ENCODE measurements around the gene SLC11A2.

Gene SLC11A2

DNA sequence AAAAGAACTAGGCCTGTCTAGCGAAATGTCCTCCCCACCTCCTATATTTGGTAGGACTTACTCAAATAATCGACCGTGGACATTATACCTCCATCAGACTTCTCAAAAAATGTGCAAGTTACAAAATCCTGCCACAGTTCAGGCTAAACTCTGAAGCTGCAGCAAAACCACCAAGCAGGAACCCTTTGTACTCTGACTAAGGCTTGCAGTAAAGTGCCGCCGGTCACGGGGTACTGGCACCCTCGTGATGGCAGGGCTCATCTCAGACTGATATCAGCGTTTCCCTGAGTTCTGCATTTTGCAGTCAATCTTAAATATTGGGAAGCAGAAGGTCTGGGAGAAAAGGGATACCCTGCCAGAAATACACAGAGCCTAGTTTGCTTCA lies 17.1 kb downstream of the SLC11A2 start:
- H3K27me3 ChIP-seq (ENCODE audit: control insufficient read depth in 1 of 2, insufficient read depth in 2 of 2, low read length in 2 of 2): no peaks in the 10 kb centered on the region
- H3K27ac ChIP-seq (ENCODE audit: low read depth, low read length): no peak overlapping the region
- no peak overlapping the region for H3K9ac ChIP-seq (ENCODE audit: low read length)
- H3K9me3 ChIP-seq (ENCODE audit: low read length): no peaks in the 10 kb centered on the region
- H3K36me3 ChIP-seq (ENCODE audit: insufficient read depth, low read length): peaks cover 27% of the 10 kb centered on the region
- no peaks in the 10 kb centered on the region for H3K4me1 ChIP-seq (ENCODE audit: insufficient read depth, low read length)
- H3K4me3 ChIP-seq (ENCODE audit: low read depth in 1 of 2, low read length in 2 of 2): no peak overlapping the region

DNA sequence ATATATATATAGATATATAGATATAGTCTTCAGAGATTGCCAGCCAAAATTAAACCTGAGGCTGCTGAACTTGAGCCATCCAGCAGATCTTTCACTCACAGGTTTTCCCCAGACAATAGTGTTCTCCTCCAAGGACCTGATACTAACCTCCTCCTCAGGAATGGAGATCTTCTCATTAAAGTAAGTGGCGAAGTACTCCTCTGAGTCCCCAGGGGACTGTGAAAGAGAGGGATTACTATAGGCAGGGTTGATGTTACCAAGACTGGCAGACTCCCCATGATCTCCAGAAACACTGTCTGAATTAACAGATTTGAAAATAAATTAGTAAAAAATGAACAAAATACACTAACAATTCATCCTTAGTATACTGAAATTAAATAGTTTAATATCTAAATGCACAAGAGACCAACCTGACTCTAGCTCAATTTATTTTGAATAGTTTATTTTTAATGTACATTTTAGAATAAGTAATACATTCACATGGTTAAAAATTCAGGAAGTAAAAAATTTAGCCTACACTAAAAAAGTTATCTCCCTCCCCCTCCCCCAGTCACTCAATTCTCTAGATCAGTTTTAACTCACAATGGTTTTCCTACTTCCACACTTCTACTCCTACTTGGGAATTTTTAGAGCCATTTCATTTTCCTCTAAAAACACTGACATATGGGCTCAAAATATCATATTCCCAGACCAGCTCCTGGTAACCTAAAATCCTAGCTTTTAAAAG lies 17.7 kb downstream of the SLC11A2 start:
- Histone ChIP-seq H3K27ac (ENCODE audit: low read depth, low read length) (no peak overlapping the region), H3K36me3 (ENCODE audit: insufficient read depth, low read length) (peaks cover 27% of the 10 kb centered on the region), H3K9me3 (ENCODE audit: low read length) (no peaks in the 10 kb centered on the region), H3K4me3 (ENCODE audit: low read depth in 1 of 2, low read length in 2 of 2) (no peak overlapping the region), H3K27me3 (ENCODE audit: control insufficient read depth in 1 of 2, insufficient read depth in 2 of 2, low read length in 2 of 2) (no peaks in the 10 kb centered on the region), H3K4me1 (ENCODE audit: insufficient read depth, low read length) (no peaks in the 10 kb centered on the region), H3K9ac (ENCODE audit: low read length) (no peak overlapping the region)

DNA sequence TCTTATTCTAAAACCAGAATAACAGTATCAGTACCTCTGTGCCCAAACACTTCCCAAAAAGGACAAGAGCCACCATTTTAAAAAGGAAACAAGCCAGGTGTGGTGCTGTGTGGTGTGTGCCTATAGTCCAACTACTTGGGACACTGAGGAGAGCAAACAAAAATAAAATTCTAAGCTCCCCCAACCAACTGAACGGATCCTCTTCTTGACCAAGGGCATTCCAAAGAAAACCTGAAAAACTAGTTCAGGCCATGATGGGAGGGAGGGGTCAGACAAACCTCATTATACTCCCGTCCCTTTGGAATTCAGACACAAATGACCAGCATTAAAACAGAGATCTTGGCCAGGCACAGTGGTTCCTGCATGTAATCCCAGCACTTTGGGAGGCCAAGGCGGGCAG lies 20.5 kb downstream of the SLC11A2 start:
- Histone ChIP-seq H3K36me3 (ENCODE audit: insufficient read depth, low read length) (peaks cover 27% of the 10 kb centered on the region), H3K27ac (ENCODE audit: low read depth, low read length) (no peak overlapping the region), H3K4me1 (ENCODE audit: insufficient read depth, low read length) (no peaks in the 10 kb centered on the region)

DNA sequence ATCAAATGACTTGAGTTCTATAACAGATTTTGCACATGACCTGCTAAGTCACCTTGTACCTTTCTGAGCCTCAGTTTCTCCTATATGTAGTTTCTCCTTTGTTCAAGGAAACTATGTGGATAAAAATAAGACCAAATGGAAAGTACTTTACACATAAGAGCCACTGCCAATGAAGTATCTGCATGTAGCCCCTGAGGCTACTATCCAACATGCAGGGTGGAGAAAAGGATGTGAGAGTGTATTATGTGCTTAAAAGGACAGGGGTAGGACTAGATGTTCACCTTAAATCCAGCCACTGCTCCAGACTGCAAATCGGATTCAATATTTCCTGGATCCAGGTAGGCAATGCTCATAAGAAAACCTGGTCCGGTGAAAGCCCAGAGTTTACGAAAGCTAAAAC lies 21.2 kb downstream of the SLC11A2 start:
- peaks cover 34% of the 10 kb centered on the region for H3K36me3 ChIP-seq (ENCODE audit: insufficient read depth, low read length)
- H3K9me3 ChIP-seq (ENCODE audit: low read length): no peaks in the 10 kb centered on the region
- H3K27ac ChIP-seq (ENCODE audit: low read depth, low read length): no peak overlapping the region
- H3K9ac ChIP-seq (ENCODE audit: low read length): no peak overlapping the region
- H3K27me3 ChIP-seq (ENCODE audit: control insufficient read depth in 1 of 2, insufficient read depth in 2 of 2, low read length in 2 of 2): no peaks in the 10 kb centered on the region
- H3K4me1 ChIP-seq (ENCODE audit: insufficient read depth, low read length): no peaks in the 10 kb centered on the region
- H3K4me3 ChIP-seq (ENCODE audit: low read depth in 1 of 2, low read length in 2 of 2): no peak overlapping the region

More for the DNA sequence above, 20.5 kb downstream of the SLC11A2 start:
- Histone ChIP-seq H3K9ac (ENCODE audit: low read length) (no peak overlapping the region), H3K9me3 (ENCODE audit: low read length) (no peaks in the 10 kb centered on the region), H3K4me3 (ENCODE audit: low read depth in 1 of 2, low read length in 2 of 2) (no peak overlapping the region), H3K27me3 (ENCODE audit: control insufficient read depth in 1 of 2, insufficient read depth in 2 of 2, low read length in 2 of 2) (no peaks in the 10 kb centered on the region)

DNA sequence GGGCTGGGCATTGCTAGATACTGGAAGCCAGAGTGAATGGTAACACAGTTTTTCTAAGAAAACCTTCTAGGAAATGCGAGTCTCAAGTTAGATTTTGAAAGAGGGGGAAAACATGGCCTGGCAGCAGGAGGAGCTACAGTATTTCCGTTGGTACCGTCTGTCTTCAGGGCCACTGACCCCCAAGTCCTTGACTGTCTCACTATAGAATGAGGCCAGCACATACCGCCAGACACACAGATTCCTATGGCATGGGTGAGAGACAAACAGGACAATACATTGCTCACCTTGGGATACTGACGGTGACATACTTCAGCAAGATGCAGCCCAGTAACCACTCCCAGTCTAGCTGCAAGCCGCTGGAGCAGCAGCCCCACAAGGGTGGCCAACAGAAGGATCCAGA lies 21.7 kb downstream of the SLC11A2 start:
- Histone ChIP-seq H3K9ac (ENCODE audit: low read length) (no peak overlapping the region), H3K9me3 (ENCODE audit: low read length) (no peaks in the 10 kb centered on the region), H3K4me1 (ENCODE audit: insufficient read depth, low read length) (no peaks in the 10 kb centered on the region), H3K36me3 (ENCODE audit: insufficient read depth, low read length) (peaks cover 35% of the 10 kb centered on the region), H3K4me3 (ENCODE audit: low read depth in 1 of 2, low read length in 2 of 2) (no peak overlapping the region), H3K27ac (ENCODE audit: low read depth, low read length) (no peak overlapping the region), H3K27me3 (ENCODE audit: control insufficient read depth in 1 of 2, insufficient read depth in 2 of 2, low read length in 2 of 2) (no peaks in the 10 kb centered on the region)

DNA sequence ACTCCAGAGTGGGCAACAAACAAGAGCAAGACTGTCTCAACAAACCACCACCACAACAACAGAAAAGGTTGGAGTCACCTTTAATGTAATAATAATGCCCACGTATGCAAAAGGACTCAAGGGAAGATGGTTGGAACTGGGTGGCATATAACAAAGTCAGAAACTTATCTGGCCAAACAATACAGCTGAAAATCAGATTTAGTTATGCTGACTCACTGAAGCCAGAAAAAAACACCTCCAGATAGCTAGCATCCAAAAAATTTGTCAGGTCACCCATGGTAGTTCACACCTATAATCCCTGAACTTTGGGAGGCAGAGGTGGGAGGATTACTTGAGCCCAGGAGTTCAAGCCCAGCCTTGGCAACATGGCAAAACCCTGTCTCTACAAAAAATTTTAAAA lies 24.4 kb downstream of the SLC11A2 start:
- Histone ChIP-seq H3K4me1 (ENCODE audit: insufficient read depth, low read length) (no peaks in the 10 kb centered on the region), H3K36me3 (ENCODE audit: insufficient read depth, low read length) (peaks cover 38% of the 10 kb centered on the region)

DNA sequence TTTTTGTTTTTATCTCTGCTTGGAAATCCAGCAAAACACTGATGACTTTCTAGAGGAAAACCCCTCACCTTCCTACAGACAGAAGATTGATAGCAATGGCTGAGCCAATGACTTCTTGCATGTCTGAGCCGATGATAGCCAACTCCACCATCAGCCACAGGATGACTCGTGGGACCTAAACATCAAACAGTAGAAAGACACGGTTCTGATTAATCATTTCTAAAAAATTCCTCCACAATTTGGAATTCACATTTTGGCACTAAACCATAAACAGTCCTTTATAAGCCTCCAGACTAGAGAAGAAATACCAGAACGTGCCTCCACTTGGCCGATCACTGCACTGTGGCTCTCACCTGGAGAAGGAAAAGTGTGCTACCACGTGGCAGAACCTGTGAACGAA lies 25.9 kb downstream of the SLC11A2 start:
- H3K36me3 ChIP-seq (ENCODE audit: insufficient read depth, low read length): peaks cover 42% of the 10 kb centered on the region
- no peaks in the 10 kb centered on the region for H3K9me3 ChIP-seq (ENCODE audit: low read length)

More for the DNA sequence above, 24.4 kb downstream of the SLC11A2 start:
- no peak overlapping the region for H3K9ac ChIP-seq (ENCODE audit: low read length)
- no peaks in the 10 kb centered on the region for H3K27me3 ChIP-seq (ENCODE audit: control insufficient read depth in 1 of 2, insufficient read depth in 2 of 2, low read length in 2 of 2)
- H3K4me3 ChIP-seq (ENCODE audit: low read depth in 1 of 2, low read length in 2 of 2): no peak overlapping the region
- no peak overlapping the region for H3K27ac ChIP-seq (ENCODE audit: low read depth, low read length)
- H3K9me3 ChIP-seq (ENCODE audit: low read length): no peaks in the 10 kb centered on the region

DNA sequence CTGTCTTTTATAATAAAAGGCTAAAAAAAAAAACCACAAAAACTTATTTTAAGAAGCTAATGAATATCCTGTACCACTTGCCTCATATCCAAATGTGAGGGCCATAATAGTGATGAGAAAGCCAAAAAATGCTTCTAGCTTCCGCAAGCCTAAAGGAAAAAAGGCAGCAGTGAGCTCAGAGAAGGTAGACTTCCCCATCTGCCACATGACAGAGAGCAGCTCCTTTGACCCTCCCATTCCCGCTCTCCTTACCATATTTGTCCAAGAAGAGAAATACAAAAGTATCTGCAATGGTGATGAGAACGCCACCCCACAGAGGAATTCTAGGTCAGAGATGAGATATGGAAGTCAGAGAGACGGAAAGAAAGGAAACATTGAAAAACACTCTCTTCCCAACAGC lies 27.1 kb downstream of the SLC11A2 start:
- no peak overlapping the region for H3K4me3 ChIP-seq (ENCODE audit: low read depth in 1 of 2, low read length in 2 of 2)
- H3K36me3 ChIP-seq (ENCODE audit: insufficient read depth, low read length): peaks cover 43% of the 10 kb centered on the region
- no peak overlapping the region for H3K27ac ChIP-seq (ENCODE audit: low read depth, low read length)
- no peaks in the 10 kb centered on the region for H3K4me1 ChIP-seq (ENCODE audit: insufficient read depth, low read length)
- H3K9ac ChIP-seq (ENCODE audit: low read length): no peak overlapping the region
- H3K27me3 ChIP-seq (ENCODE audit: control insufficient read depth in 1 of 2, insufficient read depth in 2 of 2, low read length in 2 of 2): no peaks in the 10 kb centered on the region
- H3K9me3 ChIP-seq (ENCODE audit: low read length): no peaks in the 10 kb centered on the region

More for the DNA sequence above, 25.9 kb downstream of the SLC11A2 start:
- Histone ChIP-seq H3K27me3 (ENCODE audit: control insufficient read depth in 1 of 2, insufficient read depth in 2 of 2, low read length in 2 of 2) (no peaks in the 10 kb centered on the region), H3K27ac (ENCODE audit: low read depth, low read length) (no peak overlapping the region), H3K4me3 (ENCODE audit: low read depth in 1 of 2, low read length in 2 of 2) (no peak overlapping the region), H3K9ac (ENCODE audit: low read length) (no peak overlapping the region), H3K4me1 (ENCODE audit: insufficient read depth, low read length) (no peaks in the 10 kb centered on the region)

DNA sequence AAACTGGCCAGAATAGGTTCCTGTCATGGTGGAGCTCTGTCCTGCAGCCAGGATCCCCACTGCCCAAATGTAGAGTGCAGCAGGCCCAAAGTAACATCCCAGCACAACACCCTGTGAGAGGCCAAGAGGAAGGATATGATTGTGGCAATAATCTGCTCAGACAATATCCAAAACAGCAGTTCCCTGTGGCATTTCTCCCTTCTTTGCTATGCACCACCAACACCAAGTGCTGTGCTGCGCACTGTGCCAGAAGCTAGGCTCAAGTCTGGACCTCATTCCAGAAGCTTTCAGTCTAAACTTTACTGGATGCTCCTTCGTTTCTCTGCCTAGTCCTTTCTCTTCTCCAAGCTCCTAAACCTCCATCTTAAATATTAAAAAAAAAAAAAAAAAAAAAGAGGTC lies 33.4 kb downstream of the SLC11A2 start:
- no peak overlapping the region for H3K9ac ChIP-seq (ENCODE audit: low read length)
- no peaks in the 10 kb centered on the region for H3K4me1 ChIP-seq (ENCODE audit: insufficient read depth, low read length)
- H3K9me3 ChIP-seq (ENCODE audit: low read length): no peaks in the 10 kb centered on the region
- no peak overlapping the region for H3K4me3 ChIP-seq (ENCODE audit: low read depth in 1 of 2, low read length in 2 of 2)
- H3K36me3 ChIP-seq (ENCODE audit: insufficient read depth, low read length): peaks cover 65% of the 10 kb centered on the region
- no peak overlapping the region for H3K27ac ChIP-seq (ENCODE audit: low read depth, low read length)
- no peaks in the 10 kb centered on the region for H3K27me3 ChIP-seq (ENCODE audit: control insufficient read depth in 1 of 2, insufficient read depth in 2 of 2, low read length in 2 of 2)

DNA sequence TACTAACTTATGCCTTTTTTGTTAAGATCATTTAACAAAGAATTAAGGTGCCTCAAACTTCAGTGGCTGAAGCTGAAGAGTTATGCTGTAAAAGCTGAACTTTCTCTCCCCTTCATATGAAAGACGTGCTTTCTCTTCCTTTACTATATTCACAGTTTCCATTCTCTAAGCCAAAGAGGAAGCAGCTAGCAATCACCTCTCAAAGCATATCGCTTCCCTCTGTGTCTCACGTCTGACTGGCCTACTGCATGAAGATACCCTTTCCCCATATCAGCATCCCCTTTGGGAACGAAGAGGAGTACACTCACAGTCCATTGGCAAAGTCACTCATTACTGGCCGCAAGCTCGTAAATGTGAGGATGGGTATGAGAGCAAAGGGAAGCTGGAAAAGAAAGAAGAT lies 34.9 kb downstream of the SLC11A2 start:
- peaks cover 10% of the 10 kb centered on the region for H3K4me1 ChIP-seq (ENCODE audit: insufficient read depth, low read length)
- H3K36me3 ChIP-seq (ENCODE audit: insufficient read depth, low read length): peaks cover 56% of the 10 kb centered on the region
- no peaks in the 10 kb centered on the region for H3K9me3 ChIP-seq (ENCODE audit: low read length)
- no peak overlapping the region for H3K27ac ChIP-seq (ENCODE audit: low read depth, low read length)
- H3K9ac ChIP-seq (ENCODE audit: low read length): no peak overlapping the region
- H3K4me3 ChIP-seq (ENCODE audit: low read depth in 1 of 2, low read length in 2 of 2): no peak overlapping the region
- H3K27me3 ChIP-seq (ENCODE audit: control insufficient read depth in 1 of 2, insufficient read depth in 2 of 2, low read length in 2 of 2): no peaks in the 10 kb centered on the region

DNA sequence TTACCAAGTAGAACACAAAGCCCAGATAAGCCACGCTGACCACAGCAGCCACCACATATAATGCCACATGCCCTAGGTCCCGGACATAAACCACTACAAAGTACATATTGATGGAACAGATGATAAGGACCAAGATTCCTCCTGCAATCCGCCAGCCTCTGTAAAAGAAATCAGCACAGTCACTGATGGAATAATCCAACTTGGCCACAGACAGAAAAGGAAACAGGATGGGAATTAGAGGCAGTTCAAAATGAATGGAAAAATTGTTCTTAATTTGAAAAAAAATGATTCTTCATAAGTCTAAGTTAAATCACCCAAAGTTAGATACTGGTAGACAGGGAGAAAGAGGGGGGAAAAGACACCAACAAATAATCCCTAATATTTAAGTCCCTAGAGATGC lies 35.4 kb downstream of the SLC11A2 start:
- H3K27me3 ChIP-seq (ENCODE audit: control insufficient read depth in 1 of 2, insufficient read depth in 2 of 2, low read length in 2 of 2): no peaks in the 10 kb centered on the region
- peaks cover 15% of the 10 kb centered on the region for H3K4me1 ChIP-seq (ENCODE audit: insufficient read depth, low read length)
- H3K27ac ChIP-seq (ENCODE audit: low read depth, low read length): no peak overlapping the region
- peaks cover 52% of the 10 kb centered on the region for H3K36me3 ChIP-seq (ENCODE audit: insufficient read depth, low read length)
- no peaks in the 10 kb centered on the region for H3K9me3 ChIP-seq (ENCODE audit: low read length)
- no peak overlapping the region for H3K4me3 ChIP-seq (ENCODE audit: low read depth in 1 of 2, low read length in 2 of 2)
- H3K9ac ChIP-seq (ENCODE audit: low read length): no peak overlapping the region

DNA sequence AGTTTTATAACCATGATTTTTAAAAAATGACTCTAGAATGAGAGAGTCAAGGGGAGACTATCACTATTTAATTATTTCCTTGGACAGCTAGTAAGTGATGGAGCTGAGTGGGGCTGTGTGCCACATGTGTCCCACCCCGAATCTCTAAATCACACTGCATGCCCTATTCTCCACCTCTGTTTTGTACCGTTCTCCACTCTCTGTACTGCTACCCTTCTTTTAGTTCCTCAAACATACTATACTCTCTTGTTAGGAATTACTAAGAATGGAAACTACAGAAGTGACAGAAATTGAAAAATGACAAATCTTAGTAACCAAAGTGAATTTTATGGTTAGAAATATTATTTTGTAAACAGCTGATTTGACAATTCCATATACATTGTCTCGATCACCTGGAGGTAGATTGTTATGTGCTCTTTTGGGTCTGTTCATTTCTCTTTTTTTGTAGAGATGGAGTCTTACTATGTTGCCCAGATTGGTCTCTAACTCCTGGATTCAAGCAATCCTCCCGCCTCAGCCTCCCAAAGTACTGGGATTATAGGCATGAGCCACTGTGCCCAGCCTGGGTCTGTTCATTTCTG lies 35.9 kb downstream of the SLC11A2 start:
- Histone ChIP-seq H3K9me3 (ENCODE audit: low read length) (no peaks in the 10 kb centered on the region), H3K36me3 (ENCODE audit: insufficient read depth, low read length) (peaks cover 46% of the 10 kb centered on the region), H3K27ac (ENCODE audit: low read depth, low read length) (no peak overlapping the region), H3K27me3 (ENCODE audit: control insufficient read depth in 1 of 2, insufficient read depth in 2 of 2, low read length in 2 of 2) (no peaks in the 10 kb centered on the region), H3K4me3 (ENCODE audit: low read depth in 1 of 2, low read length in 2 of 2) (no peak overlapping the region), H3K4me1 (ENCODE audit: insufficient read depth, low read length) (peaks cover 20% of the 10 kb centered on the region), H3K9ac (ENCODE audit: low read length) (no peak overlapping the region)

Measured in muscle layer of colon (tissue), 2 donors.